ENCODE measurements around the gene GAN.
A peak's percentile ranks its signal among the peaks of the same experiment; 100 is the strongest.

The GAN gene

GRCh38 chr16:81424771-81425170 lies 110.0 kb downstream of the GAN start:
- peak; percentile 45 for DNase-seq (ENCODE audit: low spot score)
- FAIRE-seq: no peak

GRCh38 chr16:81427219-81427618 lies 112.5 kb downstream of the GAN start:
- no peak for FAIRE-seq
- no peak for DNase-seq (ENCODE audit: low spot score)

- FAIRE-seq (no peak), DNase-seq (ENCODE audit: low spot score) (peak; percentile 62)
Observed at GRCh38 chr16:81429045-81429521, 114.3 kb downstream of the GAN start.

- FAIRE-seq (no peak), DNase-seq (ENCODE audit: low spot score) (no peak)
Observed at GRCh38 chr16:81431554-81432353, 117.0 kb downstream of the GAN start.

- FAIRE-seq (no peak), DNase-seq (ENCODE audit: low spot score) (no peak)
Observed at GRCh38 chr16:81432937-81433557, 118.3 kb downstream of the GAN start.

GRCh38 chr16:81435103-81435502 lies 120.3 kb downstream of the GAN start:
- no peak for FAIRE-seq
- no peak for DNase-seq (ENCODE audit: low spot score)

GRCh38 chr16:81435567-81435966 lies 120.8 kb downstream of the GAN start:
- no peak for DNase-seq (ENCODE audit: low spot score)
- FAIRE-seq: no peak

- no peak for DNase-seq (ENCODE audit: low spot score)
- FAIRE-seq: no peak
Observed at GRCh38 chr16:81436386-81436785, 121.6 kb downstream of the GAN start.

- DNase-seq (ENCODE audit: low spot score): no peak
- FAIRE-seq: no peak
Observed at GRCh38 chr16:81437865-81438264, 123.1 kb downstream of the GAN start.

Measured in urothelium cell line (cell line).